Loucy (cell line): ENCODE data around the gene TMEM168.

Source experiments
- CTCF ChIP-seq: fragments of 200-600 bp; sonication (generic); conservative IDR thresholded peaks from 2 replicates; pipeline ENCODE4 v1.5.1; 2014; ENCODE audit warnings: mild to moderate bottlenecking, antibody characterized with exemption, low read length
- EZH2phosphoT487 ChIP-seq: fragments of 200-600 bp; IDR thresholded peaks from 2 replicates; pipeline ENCODE4 v1.6.1; 2018; ENCODE audit warnings: antibody characterized with exemption, mild to moderate bottlenecking, moderate library complexity, borderline replicate concordance

- no peak for TF ChIP-seq CTCF
- no peak for TF ChIP-seq EZH2phosphoT487
Measured at GRCh38 chr7:112792441-112792840, 2.2 kb upstream of the TMEM168 start.
